Islet of Langerhans (tissue), 1 donor: Measurements from ENCODE around the gene TCIRG1.
"Not testable (repeated sequence)": the region's sequence is repeated elsewhere in the genome, so short reads cannot be mapped to it uniquely, and the experiment has no call there.

Source experiments
- FAIRE-seq: peaks from one replicate; lab custom pipeline; 2011; peaks lifted over from hg19 to GRCh38; lab: Jason Lieb, UNC

The TCIRG1 gene

DNA sequence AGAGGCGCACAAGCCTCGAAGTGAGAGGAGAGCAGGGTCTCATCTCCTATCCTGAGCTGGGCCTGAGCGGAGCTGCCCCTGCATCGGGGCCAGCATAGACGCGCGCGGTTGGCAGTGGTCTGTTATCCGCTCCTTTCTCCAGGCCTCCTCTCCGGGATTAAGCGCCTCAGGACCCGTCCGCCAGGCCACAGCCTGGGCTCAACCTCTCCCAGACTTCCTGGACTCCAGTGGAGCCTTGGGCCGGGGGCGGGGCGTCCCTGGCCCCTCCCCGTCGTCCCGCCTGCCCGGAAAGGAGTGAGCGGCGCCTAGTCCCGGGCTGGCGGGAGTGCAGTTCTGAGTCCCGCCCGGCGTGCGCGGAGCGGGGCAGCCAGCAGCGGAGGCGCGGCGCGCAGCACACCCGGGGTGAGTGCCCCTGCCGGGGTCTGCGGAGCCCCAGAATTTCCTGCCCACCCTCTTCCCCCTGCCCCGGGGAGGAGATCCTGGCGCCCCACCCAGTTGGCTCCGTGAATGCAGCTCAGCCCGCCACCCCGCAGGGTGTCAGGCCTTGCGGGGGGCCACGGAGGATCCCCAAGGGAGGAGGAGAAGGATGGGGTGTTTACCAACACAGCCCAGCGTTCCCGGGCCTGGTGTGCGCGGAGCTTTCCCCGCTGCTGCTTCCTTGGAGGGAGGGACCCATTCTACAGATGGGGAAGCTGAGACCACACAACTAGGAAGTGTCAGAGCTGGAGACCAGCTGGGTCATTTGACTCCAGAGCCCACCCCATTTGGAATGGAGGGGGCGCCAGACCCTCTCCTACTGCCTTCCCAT lies at the start of gene TCIRG1:
TCIRG1 (plus strand) TSS at position 308 of the 808 bp plus-strand sequence. CDS start 2,247 bp downstream, outside the sequence.
- FAIRE-seq = no peak

DNA sequence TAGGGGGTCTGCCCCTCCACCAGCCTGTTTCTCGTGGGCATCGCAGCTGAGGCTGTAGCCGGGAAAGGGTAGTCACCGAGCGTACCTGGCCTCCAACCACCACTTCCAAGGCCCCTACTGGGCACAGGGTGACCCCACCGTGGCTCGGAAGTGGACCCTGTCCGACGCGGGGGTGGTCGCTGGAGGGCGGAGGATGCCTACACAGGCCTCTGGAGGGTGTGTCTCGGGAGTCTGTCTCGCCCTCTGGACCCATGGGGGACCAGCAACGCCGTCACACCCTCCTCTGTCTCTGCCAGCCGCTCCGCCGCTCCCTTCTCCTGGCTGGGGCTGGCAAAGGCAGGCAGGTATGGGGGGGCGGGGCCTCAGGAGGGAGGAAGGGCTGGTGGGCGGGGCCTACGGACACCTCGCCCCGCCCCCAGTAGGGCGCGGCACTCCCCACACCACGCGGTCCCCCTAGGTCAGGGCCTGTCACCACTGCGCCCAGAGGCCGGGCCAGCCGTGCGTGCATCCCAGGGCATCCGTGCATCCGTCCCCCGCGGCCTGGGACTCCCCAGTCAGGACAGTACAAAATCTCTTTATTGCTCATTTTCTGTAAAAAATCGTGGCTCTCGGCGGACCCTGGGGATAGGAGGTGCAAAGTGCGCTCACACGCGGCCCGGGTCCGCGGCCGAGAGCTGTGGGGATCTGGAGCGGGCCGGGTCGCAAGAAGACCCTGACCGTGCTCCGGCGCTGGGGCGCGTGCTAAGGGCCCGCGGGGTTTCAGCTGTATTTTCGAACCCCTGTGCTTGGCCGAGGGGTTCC lies 48.1 kb upstream of the TCIRG1 start:
- not testable (repeated sequence) for FAIRE-seq

GRCh38 chr11:67991347-67992121 lies 47.3 kb upstream of the TCIRG1 start:
- not testable (repeated sequence) for FAIRE-seq

DNA sequence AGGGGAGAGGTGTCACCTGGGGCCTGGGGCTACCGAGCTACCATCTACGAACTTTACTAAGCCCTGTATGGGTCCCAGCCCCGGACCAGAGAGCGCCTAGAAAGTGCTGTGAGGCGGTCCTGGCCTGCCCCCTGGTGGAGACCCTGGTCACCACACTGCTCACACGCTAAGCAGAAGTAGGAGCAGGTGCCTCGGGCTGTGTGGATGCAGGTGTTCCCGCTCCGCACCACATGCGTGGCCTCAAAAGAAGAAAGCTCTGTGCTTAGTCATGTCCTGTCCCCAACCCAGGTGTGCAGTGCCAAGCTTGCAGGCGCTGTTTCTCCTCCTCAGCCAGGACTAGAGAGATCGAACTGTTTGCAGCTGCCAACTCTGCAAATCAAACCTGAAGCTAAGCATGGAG lies 45.0 kb upstream of the TCIRG1 start:
- FAIRE-seq = not testable (repeated sequence)

DNA sequence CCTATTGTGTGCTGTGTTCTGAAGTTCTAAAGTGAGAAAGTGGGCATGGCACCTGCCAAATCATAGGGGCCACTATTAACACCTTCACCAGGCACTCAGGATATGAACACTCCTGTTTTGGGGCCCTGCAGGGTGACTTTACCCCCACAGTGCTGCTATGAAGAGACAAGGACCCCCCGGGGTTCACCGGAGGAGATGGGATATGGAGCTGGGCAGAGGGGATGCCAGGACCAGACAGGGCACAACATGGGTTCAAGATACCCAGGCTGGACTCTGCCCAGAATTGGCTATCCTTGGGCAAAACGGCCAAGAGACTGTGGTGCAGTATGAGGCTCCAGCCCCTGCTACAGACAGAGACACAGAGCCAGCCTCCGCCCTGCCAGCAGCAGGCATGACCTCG lies 44.4 kb upstream of the TCIRG1 start:
- not testable (repeated sequence) for FAIRE-seq

- not testable (repeated sequence) for FAIRE-seq
Observed at GRCh38 chr11:67995129-67995528, 43.7 kb upstream of the TCIRG1 start.

DNA sequence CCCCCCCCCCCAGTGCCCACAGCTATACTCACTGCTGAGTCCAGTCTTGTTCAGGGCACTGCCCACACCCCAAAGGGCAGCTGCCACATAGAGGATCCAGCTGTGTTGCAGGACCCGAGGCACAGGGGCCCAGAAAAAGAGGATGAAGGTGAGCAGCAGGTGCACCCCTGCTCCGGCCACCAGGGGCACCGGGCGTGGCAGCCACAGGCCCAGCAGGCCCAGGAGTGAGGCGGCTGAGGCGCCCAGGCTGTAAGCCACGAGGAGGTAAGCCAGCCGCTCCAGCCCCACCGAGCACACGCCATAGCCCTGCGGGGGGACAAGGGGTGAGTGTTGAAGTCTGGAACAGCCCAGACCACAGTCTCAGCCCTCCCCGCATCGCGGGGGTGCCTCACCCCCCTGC lies 43.2 kb upstream of the TCIRG1 start:
- FAIRE-seq = not testable (repeated sequence)

GRCh38 chr11:67996051-67996450 lies 42.8 kb upstream of the TCIRG1 start:
- FAIRE-seq = no peak

- FAIRE-seq = no peak
Observed at GRCh38 chr11:67996622-67997474, 42.0 kb upstream of the TCIRG1 start.

- FAIRE-seq = no peak
Observed at GRCh38 chr11:67997475-67997921, 41.3 kb upstream of the TCIRG1 start.

DNA sequence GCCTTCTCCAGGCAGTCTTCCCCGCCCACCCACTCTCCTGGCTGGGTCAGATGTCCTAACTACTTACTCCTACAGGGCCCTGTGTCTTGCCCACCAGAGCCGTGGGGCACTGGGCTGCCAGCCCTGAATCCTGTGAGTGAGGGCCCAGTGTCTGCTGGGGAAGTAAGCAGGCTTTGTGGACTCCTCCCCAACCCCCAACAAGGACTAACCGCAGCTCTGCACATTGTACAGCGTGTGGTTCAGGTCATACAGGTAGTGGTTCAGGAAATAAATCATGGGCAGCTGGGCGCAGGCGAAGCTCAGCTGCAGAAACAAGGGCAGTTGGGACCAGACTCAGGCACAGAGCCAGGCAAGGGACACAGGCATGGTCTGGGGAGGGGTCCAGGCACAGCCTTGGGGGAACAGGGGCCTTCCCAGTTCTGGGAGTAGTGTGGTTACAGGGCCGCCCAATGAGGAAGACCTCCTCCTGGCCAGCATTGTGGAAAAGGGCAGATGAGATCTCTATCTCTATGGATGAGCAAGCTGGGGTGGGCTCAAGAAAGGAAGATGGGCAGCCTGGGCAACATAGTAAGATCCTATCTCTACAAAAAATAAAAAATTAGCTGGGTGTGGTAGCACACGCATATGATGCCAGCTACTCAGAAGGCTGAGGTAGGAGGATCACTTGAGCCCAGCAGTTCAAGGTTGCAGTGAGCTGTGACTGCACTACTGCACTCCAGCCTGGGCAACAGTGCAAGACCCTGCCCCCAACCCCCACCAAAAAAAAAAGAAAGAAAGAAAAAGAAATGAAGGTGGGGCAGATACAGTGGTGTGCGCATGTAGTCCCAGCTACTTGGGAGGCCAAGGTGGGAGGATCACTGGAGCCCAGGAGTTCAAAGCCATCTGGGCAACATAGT lies 40.4 kb upstream of the TCIRG1 start:
- no peak for FAIRE-seq

GRCh38 chr11:67999201-67999629 lies 39.6 kb upstream of the TCIRG1 start:
- no peak for FAIRE-seq

GRCh38 chr11:67999704-68000103 lies 39.1 kb upstream of the TCIRG1 start:
- no peak for FAIRE-seq

GRCh38 chr11:68002575-68002937 lies 36.3 kb upstream of the TCIRG1 start:
- no peak for FAIRE-seq

GRCh38 chr11:68002938-68003845 lies 35.6 kb upstream of the TCIRG1 start:
- no peak for FAIRE-seq

DNA sequence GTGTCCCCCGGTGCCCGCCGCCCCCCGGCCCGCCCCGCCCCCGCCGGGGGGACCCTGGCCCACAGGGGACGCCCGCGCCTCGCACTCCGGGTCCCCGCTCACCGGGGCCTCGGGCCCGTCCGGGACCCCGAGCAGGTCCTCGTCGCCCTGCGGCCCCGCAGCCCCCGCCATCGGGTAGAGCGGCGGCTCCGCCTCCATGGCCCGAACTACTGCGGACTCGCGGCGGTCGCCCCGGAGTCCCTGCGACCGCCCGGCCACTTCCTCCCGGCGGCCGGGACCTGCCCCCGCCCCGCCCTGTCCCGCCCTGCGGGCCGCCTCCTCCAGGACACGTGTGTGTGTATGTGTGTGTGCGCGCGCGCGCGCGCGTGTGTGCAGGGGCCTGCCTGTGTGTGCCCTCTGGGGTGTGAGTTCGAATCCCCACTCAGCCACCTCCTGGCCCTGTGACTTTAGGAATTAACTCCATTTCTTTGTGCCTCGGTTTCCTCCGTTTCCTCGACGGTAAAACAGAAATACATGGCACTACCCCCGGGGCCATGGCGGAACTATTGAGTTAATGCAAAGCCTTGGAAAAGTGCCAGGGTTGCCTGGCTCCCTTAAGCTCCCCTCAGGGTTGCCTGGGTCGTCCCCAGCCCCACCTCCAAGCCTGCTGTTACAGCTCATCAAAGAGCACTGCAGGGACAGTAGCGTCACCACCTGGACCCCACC lies 34.8 kb upstream of the TCIRG1 start, which contains the start of gene UNC93B1:
UNC93B1 (minus strand) TSS at position 252 of the 705 bp plus-strand sequence; CDS start at position 198, 54 bp downstream.
- no peak for FAIRE-seq

DNA sequence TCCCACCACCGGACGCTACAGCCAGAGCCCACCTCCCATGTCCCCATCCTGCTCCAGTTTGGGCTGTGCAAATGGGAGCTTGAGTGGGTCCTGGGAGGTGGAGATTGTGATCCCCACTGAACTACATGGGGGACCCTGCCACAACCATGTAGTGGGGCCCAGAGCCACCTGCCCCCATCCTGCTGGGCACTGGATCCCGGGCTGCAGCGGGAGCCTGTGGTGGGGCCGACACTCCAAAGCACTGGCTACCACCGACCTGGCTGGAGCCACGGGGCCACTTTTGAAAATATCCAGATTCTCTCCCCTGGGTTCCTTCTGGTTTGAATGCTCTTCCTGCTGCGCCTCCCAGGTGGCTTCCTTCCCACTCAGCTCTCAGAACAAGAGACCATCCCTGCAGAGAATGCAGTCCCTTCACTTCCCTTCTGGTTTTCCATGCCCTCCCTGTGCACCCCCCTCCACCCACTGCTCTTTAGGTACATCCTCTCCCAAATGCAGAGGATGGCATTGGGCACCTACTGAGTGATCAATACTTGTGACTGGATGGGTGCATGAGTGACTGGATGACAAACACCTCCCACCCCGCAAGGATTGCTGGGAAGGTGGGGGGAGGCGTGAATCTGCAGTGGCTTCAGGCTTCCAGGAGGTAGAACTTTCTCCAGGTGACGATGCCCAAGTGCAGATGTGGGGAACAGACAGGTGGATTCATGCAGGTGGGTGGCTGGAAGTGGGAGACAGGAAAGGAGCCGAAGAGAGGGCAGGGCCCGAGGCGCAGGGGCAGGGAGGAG lies 34.1 kb upstream of the TCIRG1 start:
- FAIRE-seq = no peak
